HepG2 (cell line): Measurements from ENCODE around the gene MB. TPM values are rescaled to one million over a fixed set of nuclear protein-coding genes. Genes with fewer than 3 reads are reported as not detected.

ENCODE experiments used
- CC2D1A ChIP-seq: sonication (generic); formaldehyde crosslinking; IDR thresholded peaks from 2 replicates; pipeline ENCODE4 v1.8.1; 2023; ENCODE audit warnings: mild to moderate bottlenecking, missing genetic modification reagents
- GABPB1 ChIP-seq: IDR thresholded peaks from 2 replicates; pipeline ENCODE4 v1.6.1; 2016; ENCODE audit warnings: mild to moderate bottlenecking, missing genetic modification reagents, moderate library complexity, missing compliant biosample characterization
- JUND ChIP-seq: sonication (generic); formaldehyde crosslinking; IDR thresholded peaks from 2 replicates; pipeline ENCODE4 v1.8.0; 2022; ENCODE audit warnings: mild to moderate bottlenecking, missing genetic modification reagents
- KDM5B ChIP-seq: sonication (generic); formaldehyde crosslinking; IDR thresholded peaks from 2 replicates; pipeline ENCODE4 v1.4.0; 2020; ENCODE audit warnings: missing genetic modification reagents, mild to moderate bottlenecking, borderline replicate concordance
- NFIB ChIP-seq: sonication (generic); formaldehyde crosslinking; IDR thresholded peaks from 2 replicates; pipeline ENCODE4 v1.9.0; 2021; ENCODE audit warnings: missing genetic modification reagents, mild to moderate bottlenecking, borderline replicate concordance
- STAT6 ChIP-seq: sonication (generic); formaldehyde crosslinking; IDR thresholded peaks from 2 replicates; pipeline ENCODE4 v1.4.0; 2020; ENCODE audit warnings: missing genetic modification reagents, mild to moderate bottlenecking, borderline replicate concordance
- THRA ChIP-seq: sonication (generic); formaldehyde crosslinking; IDR thresholded peaks from 2 replicates; pipeline ENCODE4 v1.4.0; 2020; ENCODE audit warnings: missing genetic modification reagents, borderline replicate concordance
- ZBTB14 ChIP-seq: sonication (generic); formaldehyde crosslinking; IDR thresholded peaks from 2 replicates; pipeline ENCODE4 v1.4.0; 2020; ENCODE audit warnings: missing genetic modification reagents
- ZFAT ChIP-seq: sonication (generic); formaldehyde crosslinking; conservative IDR thresholded peaks from 2 replicates; pipeline ENCODE4 v1.8.1; 2023; ENCODE audit warnings: missing genetic modification reagents, inconsistent platforms
- ZKSCAN5 ChIP-seq: sonication (generic); formaldehyde crosslinking; IDR thresholded peaks from 2 replicates; pipeline ENCODE4 v1.5.1; 2020; ENCODE audit warnings: mild to moderate bottlenecking, missing genetic modification reagents
- ZMYM3 ChIP-seq: sonication (generic); formaldehyde crosslinking; IDR thresholded peaks from 2 replicates; pipeline ENCODE4 v1.5.1; 2020; ENCODE audit warnings: mild to moderate bottlenecking, missing genetic modification reagents
- ZNF24 ChIP-seq: fragments of 450-650 bp; IDR thresholded peaks from 2 replicates; pipeline ENCODE4 v1.6.1; 2017; ENCODE audit warnings: antibody characterized with exemption, mild to moderate bottlenecking
- ZNF281 ChIP-seq: sonication (generic); formaldehyde crosslinking; IDR thresholded peaks from 2 replicates; pipeline ENCODE4 v1.4.0; 2020; ENCODE audit warnings: missing genetic modification reagents, borderline replicate concordance
- ZNF30 ChIP-seq: sonication (generic); formaldehyde crosslinking; IDR thresholded peaks from 2 replicates; pipeline ENCODE4 v1.5.0; 2020; ENCODE audit warnings: mild to moderate bottlenecking, missing genetic modification reagents
- ZNF441 ChIP-seq: sonication (generic); formaldehyde crosslinking; IDR thresholded peaks from 2 replicates; pipeline ENCODE4 v1.7.0; 2021; ENCODE audit warnings: missing genetic modification reagents, borderline replicate concordance
- ZNF558 ChIP-seq: sonication (generic); formaldehyde crosslinking; IDR thresholded peaks from 2 replicates; pipeline ENCODE4 v1.9.0; 2022; ENCODE audit warnings: mild to moderate bottlenecking, missing genetic modification reagents, borderline replicate concordance
- ZNF768 ChIP-seq: sonication (generic); formaldehyde crosslinking; IDR thresholded peaks from 2 replicates; pipeline ENCODE4 v1.4.0; 2020; ENCODE audit warnings: missing genetic modification reagents
- polyA plus RNA-seq, 8 experiments: library from polyadenylated mRNA; depleted of rRNA in 3 of 8; stranded (reverse) in 7 of 8; unstranded in 1 of 8; fragments of >200 nt; fragmentation: Illumina TruSeq in 4 of 8; extraction: Trizol in 4 of 8; gene quantifications; 2 replicates each; pipeline versions ENCODE4 v1.2.1 to v1.2.3, GENCODE V29; 2011 to 2016; ENCODE audit warnings: low read depth in 4 of 8, missing spikeins in 1 of 8, mixed read lengths in 1 of 8; ENCODE audit not compliant: insufficient read depth in 1 of 8
- total RNA-seq, 5 experiments: library from RNA; depleted of rRNA; stranded (reverse); fragments of >200 nt; fragmentation: Illumina TruSeq; extraction: Trizol; gene quantifications; 2 replicates each; pipeline ENCODE4 v1.2.3, GENCODE V29; 2016; ENCODE audit warnings: low read depth in 1 of 5
- TF ChIP-seq, protein P1 (sequence below): sonication (generic); formaldehyde crosslinking; conservative IDR thresholded peaks from 2 replicates; pipeline ENCODE4 v1.4.0; 2020; ENCODE audit warnings: missing genetic modification reagents

Gene MB
- total and polyA plus RNA-seq, 2 of the 13 experiments (the other 11 are each of a cell fraction or from before 2014, with no cell fraction given) = 0.07 TPM; not detected in 1

DNA sequence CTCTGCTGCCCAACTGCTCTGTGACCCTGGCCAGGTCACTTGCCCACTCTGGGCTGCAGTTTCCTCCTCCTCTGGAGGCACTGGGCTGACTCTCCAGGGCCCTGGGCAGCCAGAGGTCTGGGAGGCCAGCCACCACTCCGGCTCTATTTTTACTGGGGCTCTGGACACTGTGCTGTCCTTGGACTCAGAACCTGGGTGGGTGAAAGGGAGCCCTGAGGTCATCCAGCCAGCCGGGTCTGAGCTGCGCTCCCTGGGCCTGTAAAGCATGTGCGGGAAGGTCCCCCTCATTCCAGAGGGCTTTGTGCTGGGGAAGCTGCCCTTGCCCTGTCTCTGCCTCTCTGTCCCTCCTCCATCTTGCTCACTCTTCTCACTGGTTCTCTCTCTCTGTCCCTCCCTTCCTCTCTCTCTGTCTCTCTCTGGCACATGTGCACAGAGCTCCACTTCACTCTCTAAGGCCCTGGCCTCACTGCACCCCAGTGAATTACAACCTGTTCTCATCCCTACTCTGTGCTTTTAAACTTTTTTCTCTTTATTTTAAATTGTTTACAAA lies 24.6 kb downstream of the MB start (continued):
- TF ChIP-seq ZNF281 (CRISPR knock-in tag) (no peak), STAT6 (CRISPR knock-in tag) (no peak), GABPB1 (CRISPR knock-in tag) (no peak), ZNF30 (CRISPR knock-in tag) (no peak), ZBTB14 (CRISPR knock-in tag) (no peak), ZFAT (CRISPR knock-in tag) (no peak), ZNF24 (no peak), NFIB (CRISPR knock-in tag) (no peak), ZMYM3 (peak; percentile 71; the same call in 1 of the 2 replicates), ZKSCAN5 (CRISPR knock-in tag) (no peak), KDM5B (CRISPR knock-in tag) (peak; percentile 61; the same call in 1 of the 2 replicates), ZNF441 (CRISPR knock-in tag) (peak; percentile 98), JUND (no peak), ZNF558 (CRISPR knock-in tag) (no peak), CC2D1A (CRISPR knock-in tag) (no peak), ZNF768 (CRISPR knock-in tag) (peak; percentile 98), THRA (CRISPR knock-in tag) (no peak)
- TF ChIP-seq, protein P1, sequence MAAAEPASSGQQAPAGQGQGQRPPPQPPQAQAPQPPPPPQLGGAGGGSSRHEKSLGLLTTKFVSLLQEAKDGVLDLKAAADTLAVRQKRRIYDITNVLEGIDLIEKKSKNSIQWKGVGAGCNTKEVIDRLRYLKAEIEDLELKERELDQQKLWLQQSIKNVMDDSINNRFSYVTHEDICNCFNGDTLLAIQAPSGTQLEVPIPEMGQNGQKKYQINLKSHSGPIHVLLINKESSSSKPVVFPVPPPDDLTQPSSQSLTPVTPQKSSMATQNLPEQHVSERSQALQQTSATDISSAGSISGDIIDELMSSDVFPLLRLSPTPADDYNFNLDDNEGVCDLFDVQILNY = no peak
